GM19043 (cell line): ENCODE measurements around the gene CDC14A.
"Not testable (repeated sequence)": the region's sequence is repeated elsewhere in the genome, so short reads cannot be mapped to it uniquely, and the experiment has no call there.

Source experiments
- ATAC-seq: cut with Tn5 transposase; IDR thresholded peaks from one replicate; pipeline ENCODE4 v1.9.1; 2021; ENCODE audit warnings: low read depth; ENCODE audit not compliant: unreplicated experiment

Gene CDC14A

GRCh38 chr1:100332331-100332730 is 20.0 kb upstream of the CDC14A start:
- no peak for ATAC-seq

DNA sequence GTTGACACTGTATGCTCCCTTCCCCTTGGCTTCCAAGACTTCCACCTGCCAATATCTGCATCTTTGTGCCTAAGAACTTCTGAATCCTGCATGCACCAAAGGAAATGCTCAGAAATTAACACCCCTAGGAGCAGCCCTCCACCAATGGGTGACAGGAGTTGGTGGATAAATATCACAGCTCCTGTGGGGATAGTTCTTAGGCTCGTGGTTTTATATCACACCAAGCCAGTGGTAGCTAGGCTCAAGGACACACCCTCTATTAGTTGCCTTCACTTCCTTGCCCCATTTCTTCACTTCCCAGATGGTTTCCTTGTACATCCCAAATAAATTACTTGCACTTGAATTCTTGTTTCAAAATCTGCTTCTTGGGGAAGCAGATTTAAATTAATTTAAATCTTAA is 16.9 kb upstream of the CDC14A start:
- no peak for ATAC-seq

- not testable (repeated sequence) for ATAC-seq
These were observed 14.4 kb upstream of the CDC14A start for GRCh38 chr1:100337878-100338277.

DNA sequence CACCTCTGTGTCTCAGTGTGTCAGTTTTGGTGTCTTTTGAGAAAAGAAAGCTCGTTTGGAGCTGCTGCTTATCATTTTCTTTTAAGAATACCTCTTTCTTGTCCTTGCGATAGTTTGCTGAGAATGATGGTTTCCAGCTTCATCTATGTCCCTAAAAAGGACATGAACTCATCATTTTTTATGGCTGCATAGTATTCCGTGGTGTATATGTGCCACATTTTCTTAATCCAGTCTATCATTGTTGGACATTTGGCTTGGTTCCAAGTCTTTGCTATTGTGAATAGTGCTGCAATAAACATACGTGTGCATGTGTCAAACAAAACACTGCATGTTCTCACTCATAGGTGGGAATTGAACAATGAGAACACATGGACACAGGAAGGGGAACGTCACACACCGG is 12.6 kb upstream of the CDC14A start:
- ATAC-seq = not testable (repeated sequence)

DNA sequence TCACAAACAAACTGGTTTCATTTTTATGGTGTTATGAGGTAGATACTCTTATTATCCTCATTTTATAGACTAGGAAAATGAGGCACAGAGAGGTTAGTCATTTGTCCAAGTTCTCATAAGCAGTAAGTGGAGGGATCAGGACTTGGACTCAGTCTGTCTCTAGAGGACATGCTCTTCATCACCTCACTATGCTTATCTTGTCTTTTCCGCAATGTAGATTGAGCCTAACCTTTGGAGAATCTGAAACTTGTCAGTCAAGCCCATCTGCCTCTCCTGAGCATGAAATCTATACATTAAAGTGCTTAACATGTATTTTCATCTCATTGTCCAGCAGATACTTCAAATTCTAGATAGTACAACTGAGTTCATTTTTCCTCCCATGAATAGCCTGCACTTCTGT is 11.8 kb upstream of the CDC14A start:
- no peak for ATAC-seq

GRCh38 chr1:100342348-100342747 is 10.0 kb upstream of the CDC14A start:
- no peak for ATAC-seq

- no peak for ATAC-seq
These were observed 8.4 kb upstream of the CDC14A start for GRCh38 chr1:100343897-100344296.

DNA sequence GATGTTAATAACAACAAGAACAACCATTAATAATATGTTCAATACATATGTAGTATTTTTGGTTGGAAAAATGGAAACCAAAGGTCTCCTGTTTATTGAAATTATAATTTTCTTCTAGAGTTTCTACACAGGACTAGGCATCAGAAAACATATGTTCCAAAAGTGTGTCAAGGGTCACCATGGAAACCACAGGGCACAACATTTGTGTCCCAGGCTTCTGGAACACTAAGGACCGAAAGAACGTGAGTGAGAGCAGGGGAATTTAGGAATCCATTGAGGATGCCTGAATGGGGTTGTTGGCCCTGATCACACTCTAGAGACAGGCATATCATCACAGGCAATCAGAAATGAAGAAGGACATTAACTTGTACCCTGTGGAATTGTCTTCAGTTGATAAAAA is 7.5 kb upstream of the CDC14A start:
- ATAC-seq = no peak

DNA sequence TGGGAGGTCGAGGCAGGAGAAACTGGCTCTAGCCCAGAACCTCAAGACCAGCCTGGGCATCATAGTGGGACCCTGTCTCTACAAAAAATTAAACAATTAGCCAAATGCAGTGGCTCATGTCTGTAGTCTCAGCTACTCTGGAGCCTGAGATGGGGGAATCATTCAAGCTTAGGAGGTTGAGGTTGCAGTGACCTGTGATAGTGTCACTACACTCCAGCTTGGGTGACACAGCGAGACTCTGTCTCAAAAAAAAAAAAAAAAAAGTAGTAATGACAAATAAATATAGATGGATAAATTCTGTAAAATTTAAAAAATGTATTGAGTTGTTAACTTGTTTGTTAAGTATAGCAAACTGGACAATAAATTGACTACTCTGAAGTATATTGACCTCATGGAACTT is 5.9 kb upstream of the CDC14A start:
- no peak for ATAC-seq

- no peak for ATAC-seq
These were observed 5.0 kb upstream of the CDC14A start for GRCh38 chr1:100347009-100347966.

- no peak for ATAC-seq
These were observed 3.7 kb upstream of the CDC14A start for GRCh38 chr1:100348549-100349144.

DNA sequence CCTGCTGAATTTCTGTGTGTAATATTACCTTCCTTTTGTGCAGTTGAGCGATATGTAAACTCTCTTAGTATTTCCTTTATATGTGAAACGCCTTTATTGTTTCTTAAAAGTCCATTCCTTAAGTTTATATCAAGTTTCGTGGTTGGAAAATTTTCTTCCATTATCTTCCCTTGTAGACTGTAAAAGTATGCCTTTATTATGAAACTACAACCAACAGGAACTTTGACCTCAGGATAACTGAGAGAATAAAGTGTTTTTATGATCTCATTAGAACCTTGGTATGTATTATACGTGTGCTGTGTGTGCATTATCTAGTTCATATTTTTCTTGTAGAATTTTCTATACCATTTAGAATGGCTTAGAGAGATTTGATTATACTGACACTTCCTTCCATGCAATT is 3.1 kb upstream of the CDC14A start:
- no peak for ATAC-seq

GRCh38 chr1:100350787-100351094 is 1.6 kb upstream of the CDC14A start:
- no peak for ATAC-seq

- peak; percentile 49 for ATAC-seq
These were observed 1.0 kb upstream of the CDC14A start for GRCh38 chr1:100351095-100351887.

DNA sequence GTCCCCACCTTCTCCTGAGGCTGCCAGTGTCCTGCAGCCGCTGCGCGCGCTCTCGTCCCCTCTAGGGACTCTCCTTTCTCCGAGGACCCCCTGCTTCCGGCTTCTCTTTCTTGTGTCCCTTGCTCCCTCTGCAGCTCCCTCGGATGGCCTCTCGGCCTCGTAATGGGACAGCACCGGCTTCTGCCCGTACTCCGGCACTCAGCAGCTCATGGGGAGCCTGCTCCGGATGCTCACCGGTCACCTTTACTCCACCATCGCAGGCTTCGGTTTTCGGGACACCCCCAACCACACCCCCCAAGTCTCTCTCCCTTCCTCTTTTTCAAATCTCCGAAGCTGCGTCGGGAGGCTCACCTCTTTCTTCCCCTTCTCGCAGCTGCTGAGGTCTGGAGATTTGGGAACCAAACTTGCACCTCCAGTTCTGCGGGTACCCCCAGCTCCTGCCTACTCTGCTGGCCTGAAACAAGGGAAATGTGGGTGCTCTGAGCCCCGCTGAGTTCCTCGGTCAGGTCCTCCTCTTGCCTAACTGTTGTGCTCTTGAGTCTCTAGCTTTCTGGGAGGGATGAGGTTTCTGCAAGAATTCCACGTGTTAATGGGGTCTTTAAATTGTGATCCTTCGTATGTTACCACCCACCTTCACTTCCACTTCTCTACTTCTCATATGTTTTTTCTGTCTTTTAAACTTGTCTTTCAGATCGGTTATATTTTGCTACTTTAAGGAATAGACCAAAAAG is 930 bp downstream of the CDC14A start:
- peak; percentile 26 for ATAC-seq

DNA sequence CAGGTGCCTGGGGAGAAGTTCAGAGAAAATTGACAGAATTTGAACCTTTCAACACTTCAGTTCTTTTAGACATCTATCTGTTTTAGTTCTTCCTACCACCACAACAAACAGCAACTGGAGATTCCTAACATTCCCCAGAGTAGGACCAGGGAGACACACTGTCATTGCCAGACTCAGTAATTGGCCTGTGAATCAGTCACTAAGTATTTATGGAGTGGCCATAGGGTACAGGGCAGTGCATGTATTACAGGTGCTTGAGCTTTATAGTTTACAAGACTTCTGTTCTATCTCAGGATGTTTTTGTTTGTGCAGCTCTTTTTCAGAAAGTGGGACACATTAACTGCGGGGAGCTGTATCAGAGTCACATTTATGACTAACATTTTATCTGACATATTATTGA is 1.7 kb downstream of the CDC14A start:
- no peak for ATAC-seq

DNA sequence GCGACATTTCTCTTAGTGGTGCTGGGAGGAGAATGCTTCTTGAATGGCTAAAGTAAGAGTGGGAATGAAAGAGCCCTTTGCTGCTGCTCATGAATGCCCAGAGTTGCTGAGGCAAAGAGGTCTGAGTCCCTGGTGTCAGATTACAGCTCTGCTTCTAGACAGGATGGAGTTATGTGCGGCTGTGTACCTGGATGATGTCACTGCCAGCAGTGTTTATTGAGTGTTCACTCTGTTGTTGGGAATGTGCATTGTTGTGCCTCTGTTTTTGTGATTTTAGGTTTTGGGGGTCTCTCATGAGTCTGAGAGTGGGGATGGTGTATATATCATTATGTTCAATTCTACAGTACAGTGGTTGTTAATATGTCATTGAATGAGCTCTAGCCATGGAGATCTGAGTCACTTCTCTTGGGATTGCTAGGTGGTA is 2.7 kb downstream of the CDC14A start:
- no peak for ATAC-seq

DNA sequence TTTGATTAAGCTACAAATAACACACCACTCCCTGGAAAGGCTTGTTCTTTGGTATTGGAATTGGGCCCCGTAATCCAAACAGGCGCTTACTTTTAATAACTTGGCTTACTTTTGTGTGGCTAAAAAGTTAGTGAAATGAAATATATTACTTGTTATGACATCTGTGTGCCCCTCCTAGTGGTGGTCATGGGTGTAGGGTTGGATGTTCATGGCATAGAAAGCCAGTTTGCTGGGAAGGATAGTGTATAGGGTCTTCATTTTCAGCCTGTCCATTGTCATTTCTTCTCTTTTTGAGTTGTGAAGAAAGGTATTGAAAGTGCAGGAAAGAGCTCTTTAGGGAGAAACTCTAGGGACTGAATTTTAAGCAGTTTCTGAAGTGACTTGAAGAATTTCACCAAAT is 5.9 kb downstream of the CDC14A start:
- ATAC-seq = no peak

DNA sequence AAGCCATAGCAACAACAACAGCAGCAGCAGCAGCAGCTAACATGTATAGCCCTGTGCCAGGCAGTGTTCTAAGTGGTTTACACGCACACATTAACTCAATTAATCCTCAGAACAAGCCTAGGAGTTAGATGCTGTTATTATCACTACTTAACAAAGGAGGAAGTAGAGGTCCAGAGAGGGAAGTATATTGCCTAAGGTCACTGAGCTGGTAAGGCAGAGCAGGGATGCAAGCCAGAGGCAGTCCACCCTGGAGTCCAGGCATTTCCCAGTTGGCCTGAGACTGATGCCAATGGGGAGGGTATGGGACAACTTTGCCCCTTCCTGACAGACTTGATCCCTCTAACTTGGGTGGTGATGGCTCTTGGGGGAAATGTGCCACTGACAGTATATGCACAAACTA is 6.8 kb downstream of the CDC14A start:
- ATAC-seq = no peak

DNA sequence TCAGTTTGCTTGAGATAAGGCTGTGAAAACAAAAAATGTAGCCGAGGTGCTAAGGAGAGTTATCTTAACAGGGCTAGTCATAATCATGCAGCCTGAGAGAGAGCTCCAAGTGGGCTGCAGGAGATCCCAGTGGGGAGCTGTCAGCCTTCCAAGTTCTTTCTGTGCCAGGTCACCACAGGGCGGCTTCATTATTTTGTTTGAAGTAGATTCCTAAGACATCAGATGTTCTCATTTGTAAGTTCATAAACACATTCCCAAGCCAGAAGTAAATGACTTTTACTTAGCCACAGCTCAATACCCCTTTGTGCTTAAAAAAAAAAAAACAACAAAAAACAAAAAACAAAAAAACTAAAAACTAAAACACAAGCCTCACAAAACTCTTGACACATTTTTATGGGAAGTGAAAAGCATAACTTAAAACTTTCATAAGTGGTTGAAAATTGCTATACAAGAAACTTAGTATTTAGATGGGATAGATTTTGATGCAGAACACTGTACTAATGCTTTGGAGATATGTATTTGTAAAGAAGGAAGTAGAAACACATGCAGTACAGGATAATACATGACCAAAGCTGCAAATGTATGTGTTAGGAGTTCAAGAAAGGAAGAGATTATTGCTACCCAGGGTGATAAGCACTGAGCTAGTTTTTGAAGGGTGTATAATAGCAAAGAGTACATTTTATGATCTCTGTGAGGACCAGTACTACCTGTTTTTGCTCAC is 8.6 kb downstream of the CDC14A start:
- ATAC-seq = no peak
